ENCODE data around the gene ACSF2. TPM values are rescaled to one million over a fixed set of nuclear protein-coding genes. Genes with fewer than 3 reads are reported as not detected.
"Not testable (repeated sequence)": the region's sequence is repeated elsewhere in the genome, so short reads cannot be mapped to it uniquely, and the experiment has no call there.

ACSF2 gene
- total RNA-seq, 1 donor from 2014 or later, result 148 TPM

- DNase-seq (ENCODE audit: low spot score), result no peak
These were observed 18.1 kb upstream of the ACSF2 start for GRCh38 chr17:50407921-50408320.

DNA sequence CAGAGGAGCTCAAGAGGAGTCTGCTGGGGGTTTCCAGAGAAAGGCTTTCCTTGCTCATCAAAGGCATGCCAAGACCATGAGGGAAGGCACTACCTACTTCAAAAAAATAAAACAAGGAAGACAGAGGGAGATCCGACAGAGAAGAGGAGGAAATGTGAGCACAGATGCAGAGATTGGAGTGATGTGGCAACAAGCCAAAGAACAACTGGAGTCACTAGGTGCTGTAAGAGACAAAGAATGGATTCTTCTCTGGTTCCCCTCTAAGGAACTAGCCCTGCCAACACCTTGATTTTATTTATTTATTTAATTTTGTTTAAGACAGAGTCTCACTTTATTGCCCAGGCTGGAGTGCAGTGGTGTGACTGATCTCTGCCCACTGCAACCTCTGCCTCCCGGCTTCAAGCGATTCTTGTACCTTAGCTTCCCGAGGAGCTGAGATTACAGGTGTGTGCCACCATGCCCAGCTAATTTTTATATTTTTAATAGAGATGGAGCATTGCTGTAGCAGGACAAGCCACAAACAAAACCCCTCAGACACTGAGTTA, 13.8 kb upstream of the ACSF2 start:
- DNase-seq (ENCODE audit: low spot score), result no peak

GRCh38 chr17:50414808-50415207, 11.2 kb upstream of the ACSF2 start:
- DNase-seq (ENCODE audit: low spot score), result no peak

DNA sequence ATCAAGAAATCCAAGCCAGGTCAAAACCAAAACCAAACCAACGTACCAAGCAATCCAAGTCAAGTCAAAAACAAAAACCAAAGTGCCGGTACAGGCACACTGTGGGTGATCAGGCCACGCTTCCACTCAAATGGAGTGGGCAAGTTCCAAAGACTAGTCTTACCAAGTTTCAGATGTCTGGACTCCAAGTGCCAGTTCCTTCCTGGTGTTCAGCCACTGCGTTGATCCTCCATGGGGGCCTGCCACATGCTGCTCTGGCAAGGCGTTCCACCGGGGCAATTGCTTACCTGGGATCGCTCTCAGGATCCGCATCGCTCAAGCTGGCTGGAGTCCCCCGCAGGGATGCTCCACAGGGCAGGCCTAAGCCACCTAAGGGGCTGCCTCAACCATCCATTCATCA, 6.4 kb upstream of the ACSF2 start:
- not testable (repeated sequence) for DNase-seq (ENCODE audit: low spot score)

DNA sequence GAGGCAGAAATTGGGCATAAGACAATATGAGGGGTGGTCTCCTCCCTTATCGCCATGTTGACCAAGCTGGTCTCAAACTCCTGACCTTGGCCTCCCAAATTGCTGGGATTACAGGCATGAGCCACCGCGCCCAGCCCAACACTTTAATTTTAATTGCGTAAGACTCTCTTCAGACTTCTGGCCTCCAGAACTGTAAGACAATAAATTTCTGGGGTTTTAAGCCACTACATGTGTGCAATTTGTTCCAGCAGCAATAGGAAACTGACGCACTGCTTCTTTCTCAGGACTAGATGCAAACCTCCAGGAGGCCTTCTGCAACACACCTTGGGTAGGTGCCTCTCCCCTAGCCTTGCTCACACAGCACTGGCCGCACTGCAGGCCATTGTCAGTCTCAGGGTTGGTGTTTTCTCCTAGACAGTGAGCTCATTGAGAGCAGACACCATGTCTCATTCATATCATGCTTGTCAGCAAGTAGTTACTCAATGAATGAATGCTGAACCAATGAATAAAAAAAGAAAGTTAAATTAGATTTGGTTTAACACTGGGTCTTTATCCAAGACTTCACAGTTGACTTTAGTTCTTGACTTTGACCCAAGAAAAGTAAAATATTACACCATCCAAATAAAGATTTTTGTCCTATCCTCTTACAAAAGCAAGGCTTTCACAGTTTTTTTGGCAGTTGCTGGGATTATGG, 5.5 kb upstream of the ACSF2 start:
- DNase-seq (ENCODE audit: low spot score), result no peak

GRCh38 chr17:50421308-50422051, 4.5 kb upstream of the ACSF2 start:
- no peak for DNase-seq (ENCODE audit: low spot score)

- DNase-seq (ENCODE audit: low spot score), result no peak
These were observed 3.3 kb upstream of the ACSF2 start for GRCh38 chr17:50422738-50423137.

- no peak for DNase-seq (ENCODE audit: low spot score)
These were observed 2.4 kb upstream of the ACSF2 start for GRCh38 chr17:50423553-50424159.

DNA sequence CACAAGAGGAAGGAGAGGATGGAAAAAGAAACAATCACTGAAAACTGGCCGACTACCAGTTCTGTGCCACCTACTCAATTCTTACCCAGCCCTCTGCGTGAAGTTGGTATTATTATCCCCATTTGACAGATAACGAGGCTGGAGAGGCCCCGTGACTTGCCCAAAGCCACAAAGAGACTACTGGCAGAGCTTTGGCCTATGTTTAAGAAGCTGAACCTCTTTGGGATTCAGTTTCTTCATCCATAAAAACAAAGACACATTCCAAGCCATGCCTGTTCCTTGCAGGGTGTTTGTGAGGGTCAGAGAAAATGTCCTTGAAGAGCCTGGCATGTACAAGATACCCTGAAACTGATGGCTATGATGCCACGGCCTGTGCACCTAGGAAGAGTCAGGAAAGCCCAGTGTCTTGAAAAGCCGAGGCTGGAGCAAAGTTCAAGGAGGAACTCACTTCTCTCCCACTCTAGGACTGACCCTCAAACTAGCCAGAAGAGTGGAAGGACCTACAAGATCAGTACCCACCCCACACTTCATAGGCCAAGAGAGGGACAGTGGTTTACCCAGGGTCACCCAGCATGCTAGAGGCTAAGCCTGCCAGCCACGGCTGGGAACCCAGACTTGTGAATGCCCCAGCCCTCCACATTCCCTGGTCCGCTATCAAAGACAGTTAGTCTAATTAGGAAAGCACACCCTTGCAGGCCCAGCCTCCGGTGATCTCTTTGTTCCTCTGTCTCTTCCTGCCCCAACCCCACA, 1.6 kb upstream of the ACSF2 start:
- DNase-seq (ENCODE audit: low spot score), result no peak

- no peak for DNase-seq (ENCODE audit: low spot score)
These were observed 879 bp upstream of the ACSF2 start for GRCh38 chr17:50424996-50425681.

DNA sequence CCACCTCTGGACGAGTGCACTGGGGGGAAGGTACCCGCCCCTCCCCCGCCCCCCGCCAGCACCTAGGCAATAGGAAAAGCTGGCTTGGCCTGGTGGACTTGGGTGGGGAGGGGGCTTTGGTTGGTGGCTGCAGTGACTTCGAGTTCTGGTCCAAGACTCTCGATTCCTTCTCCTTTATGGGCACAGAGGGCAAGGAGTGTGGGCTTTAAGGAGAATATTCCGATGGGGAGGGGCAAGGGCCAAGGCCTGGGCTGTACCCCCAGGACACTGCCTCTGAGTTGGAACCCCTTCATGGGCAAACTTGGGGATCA, 409 bp downstream of the ACSF2 start:
- DNase-seq (ENCODE audit: low spot score), result no peak

DNA sequence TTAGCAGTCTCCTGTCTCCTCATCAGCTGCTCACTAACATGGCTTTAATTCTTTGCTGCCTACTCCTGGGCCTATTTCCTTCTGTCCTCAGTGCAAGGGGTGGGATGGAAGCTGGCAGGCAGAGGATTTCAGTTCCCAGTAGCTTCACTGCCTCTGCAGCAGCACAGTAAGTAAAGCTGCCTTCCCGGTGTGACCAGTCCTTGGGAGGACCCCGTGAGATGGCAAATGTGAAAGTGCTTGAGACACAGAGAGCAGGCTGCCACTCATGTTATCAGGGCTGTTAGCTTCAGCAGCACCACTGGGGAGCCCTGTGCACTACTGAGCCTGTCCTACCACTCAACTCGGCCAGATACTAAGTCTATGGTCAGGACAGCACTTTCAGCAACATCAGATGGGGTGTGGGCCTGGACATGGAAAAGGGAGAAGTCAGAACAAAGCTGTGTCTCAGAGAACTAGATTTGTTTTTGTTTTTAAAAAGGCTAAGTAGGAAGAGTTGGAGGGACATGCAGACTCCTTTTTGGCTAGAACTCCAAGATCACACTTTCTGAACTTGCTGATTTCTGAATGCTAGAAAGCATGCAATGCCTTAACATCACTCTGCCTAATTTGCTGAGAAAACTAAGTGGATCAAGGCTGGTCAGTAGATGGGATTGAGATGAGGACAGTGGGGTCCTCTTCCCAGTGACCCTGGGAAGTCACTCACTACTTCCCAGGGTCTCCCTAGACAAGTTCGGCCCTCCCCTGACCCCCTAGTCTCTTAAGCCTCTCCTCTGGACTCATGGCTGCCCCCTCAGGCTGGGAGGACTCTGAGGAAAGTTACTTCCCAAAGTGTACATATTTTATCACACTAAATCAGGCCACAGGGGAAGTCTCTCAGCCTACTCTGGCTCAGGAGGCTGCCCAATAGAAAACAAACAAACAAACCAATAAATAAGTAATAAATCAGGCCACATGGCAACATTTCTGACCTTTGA, 1.1 kb downstream of the ACSF2 start:
- no peak for DNase-seq (ENCODE audit: low spot score)

GRCh38 chr17:50428126-50428525, 2.1 kb downstream of the ACSF2 start:
- not testable (repeated sequence) for DNase-seq (ENCODE audit: low spot score)

- DNase-seq (ENCODE audit: low spot score), result no peak
These were observed 2.9 kb downstream of the ACSF2 start for GRCh38 chr17:50428831-50429424.

DNA sequence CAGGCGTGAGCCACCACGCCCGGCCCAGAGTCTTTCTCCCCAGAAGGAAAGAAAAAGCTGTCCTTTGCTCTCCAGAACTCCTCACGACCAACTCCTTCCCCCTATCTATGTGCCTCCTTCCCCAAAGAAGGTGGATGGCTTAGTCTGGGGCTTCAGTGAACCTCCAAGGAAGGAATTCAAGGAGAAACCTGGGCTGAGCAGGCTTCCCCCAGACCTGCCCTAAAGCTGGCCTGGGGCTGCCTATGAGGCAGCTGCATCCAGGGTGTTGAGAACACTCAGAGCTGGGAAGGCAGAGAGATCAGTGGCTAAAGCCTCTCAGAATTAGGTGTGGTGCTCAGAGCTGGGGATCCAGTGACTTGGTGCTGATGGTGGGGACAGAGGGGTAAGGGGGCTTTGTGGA, 3.8 kb downstream of the ACSF2 start:
- no peak for DNase-seq (ENCODE audit: low spot score)

GRCh38 chr17:50430821-50431618, 5.0 kb downstream of the ACSF2 start:
- no peak for DNase-seq (ENCODE audit: low spot score)

- no peak for DNase-seq (ENCODE audit: low spot score)
These were observed 6.2 kb downstream of the ACSF2 start for GRCh38 chr17:50432125-50432762.

- DNase-seq (ENCODE audit: low spot score), result no peak
These were observed 11.4 kb downstream of the ACSF2 start for GRCh38 chr17:50437409-50437808.
